Kidney capillary endothelial cell (primary cell): ENCODE data around the gene TMEM200B.
"Not testable (repeated sequence)": the region's sequence is repeated elsewhere in the genome, so short reads cannot be mapped to it uniquely, and the experiment has no call there.

ENCODE experiments used
- DNase-seq: peaks from one replicate; pipeline ENCODE4 v3.0.0-alpha.2; 2018; ENCODE audit warnings: low spot score

Gene TMEM200B

GRCh38 chr1:29133861-29134694 lies 10.4 kb upstream of the TMEM200B start:
- DNase-seq = no peak

DNA sequence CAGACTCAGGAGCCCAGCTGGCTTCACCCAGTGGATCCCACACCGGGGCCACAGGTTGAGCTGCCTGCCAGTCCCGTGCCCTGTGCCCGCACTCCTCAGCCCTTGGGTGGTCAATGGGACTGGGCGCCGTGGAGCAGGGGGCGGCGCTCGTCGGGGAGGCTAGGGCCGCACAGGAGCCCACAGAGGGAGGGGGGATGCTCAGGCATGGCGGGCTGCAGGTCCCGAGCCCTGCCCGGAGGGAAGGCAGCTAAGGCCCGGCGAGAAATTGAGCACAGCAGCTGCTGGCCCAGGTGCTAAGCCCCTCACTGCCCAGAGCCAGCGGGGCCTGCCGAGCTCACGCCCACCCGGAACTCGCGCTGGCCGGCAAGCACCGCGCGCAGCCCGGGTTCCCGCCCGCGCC lies 7.4 kb upstream of the TMEM200B start:
- not testable (repeated sequence) for DNase-seq

GRCh38 chr1:29129916-29130315 lies 6.2 kb upstream of the TMEM200B start:
- DNase-seq = no peak

- DNase-seq = no peak
Measured at GRCh38 chr1:29128739-29129138, 5.0 kb upstream of the TMEM200B start.

DNA sequence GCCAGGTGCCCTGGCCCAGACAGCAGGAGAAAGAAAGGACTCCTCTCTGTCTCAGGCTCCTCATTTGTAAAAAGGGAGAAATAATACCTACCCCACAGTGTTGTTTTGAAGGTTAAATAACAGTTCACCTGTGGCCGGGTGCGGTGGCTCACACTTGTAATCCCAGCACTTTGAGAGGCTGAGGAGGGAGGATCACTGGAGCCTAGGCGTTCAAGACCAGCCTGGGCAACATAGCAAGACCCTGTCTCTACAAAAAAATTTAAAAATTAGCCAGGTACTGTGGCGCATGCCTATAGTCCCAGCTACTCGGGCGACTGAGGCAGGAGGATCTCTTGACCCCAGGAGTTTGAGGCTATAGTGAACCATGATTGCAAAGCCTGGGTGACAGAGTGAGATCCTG lies 2.5 kb upstream of the TMEM200B start:
- DNase-seq = no peak

GRCh38 chr1:29125788-29126187 lies 2.1 kb upstream of the TMEM200B start:
- DNase-seq = no peak

DNA sequence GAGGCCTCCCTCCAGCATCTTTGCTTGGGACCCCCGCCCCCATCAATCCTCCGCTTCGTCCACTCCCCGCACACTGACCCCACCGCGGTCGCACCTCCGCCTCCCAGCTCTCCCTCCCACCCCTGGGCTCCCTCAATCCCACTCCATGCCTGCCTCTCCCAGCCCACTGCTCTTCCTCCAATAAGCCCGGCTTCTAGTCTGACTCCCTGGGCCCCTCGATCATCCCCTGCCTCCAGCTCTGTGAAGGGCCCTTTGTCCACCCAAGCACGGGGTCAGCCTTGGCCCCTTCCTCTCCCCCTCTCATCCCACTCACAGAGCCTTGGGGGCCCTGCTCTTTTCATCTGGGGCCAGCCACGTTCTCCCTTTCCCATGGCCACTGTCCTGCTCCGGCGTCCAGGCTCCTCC lies 1.5 kb upstream of the TMEM200B start:
- DNase-seq = no peak

- DNase-seq = peak; percentile 20
Measured at GRCh38 chr1:29124366-29125236, 898 bp upstream of the TMEM200B start.

DNA sequence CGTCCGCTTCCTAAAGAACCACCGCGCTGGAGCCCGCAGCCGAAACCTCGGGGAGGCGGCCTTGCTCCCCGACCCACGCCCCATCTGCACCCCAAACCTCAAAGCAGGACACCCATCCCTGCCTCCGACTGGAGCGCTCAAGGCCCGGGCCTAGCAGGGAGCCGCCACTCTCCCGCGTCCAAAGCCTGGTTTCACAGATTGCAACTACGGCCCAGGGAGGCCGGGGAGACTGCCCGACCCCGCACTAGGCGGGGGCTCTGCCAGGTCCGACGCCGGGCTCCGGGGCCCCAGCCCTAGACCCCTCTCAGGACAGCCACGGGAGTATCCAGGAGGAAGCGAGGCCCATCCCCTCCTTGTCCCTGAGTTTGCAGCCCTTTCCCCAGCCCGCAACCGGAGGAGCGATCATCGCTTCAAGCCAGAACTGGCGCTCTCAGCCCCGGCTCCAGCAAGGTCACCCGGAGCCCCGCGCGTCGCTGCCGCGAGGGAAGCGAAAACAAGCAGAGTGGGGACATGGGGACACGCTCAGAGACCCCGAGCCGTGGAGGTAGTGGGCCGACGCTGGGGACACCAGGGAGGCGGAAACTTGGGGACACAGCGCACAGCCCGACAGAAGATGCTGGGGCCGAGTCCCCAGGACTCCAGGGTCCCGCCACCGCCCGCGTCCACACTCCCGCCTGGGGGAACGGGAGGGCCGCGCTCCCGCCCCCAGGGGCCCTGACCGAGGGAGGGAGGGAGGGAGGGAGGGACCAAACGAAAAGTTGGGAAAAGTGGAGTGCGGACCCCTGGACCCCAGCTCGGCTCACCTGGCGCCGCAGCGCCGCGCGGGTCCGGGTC lies 433 bp downstream of the TMEM200B start:
- no peak for DNase-seq

DNA sequence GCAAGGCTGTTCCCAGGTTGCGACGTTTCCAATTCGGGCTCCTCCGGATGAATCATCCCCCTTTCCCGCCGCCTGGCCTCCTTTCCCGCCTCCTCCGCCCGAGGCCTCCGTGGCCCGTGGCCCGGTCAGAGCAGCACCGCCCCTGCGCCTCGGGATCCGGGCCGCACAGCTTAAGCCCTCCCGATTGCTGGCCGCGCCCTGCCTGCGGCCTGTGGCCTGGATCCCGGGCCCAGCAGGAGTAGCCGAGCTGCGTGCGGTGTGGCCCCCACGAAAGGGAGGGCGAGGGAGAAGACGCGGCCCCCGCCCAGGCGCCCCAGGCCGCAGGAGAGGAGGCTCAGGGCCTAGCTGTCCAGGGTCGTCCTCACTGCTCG lies 1.0 kb downstream of the TMEM200B start:
- DNase-seq = no peak

GRCh38 chr1:29121936-29122681 lies 1.6 kb downstream of the TMEM200B start:
- DNase-seq = no peak

DNA sequence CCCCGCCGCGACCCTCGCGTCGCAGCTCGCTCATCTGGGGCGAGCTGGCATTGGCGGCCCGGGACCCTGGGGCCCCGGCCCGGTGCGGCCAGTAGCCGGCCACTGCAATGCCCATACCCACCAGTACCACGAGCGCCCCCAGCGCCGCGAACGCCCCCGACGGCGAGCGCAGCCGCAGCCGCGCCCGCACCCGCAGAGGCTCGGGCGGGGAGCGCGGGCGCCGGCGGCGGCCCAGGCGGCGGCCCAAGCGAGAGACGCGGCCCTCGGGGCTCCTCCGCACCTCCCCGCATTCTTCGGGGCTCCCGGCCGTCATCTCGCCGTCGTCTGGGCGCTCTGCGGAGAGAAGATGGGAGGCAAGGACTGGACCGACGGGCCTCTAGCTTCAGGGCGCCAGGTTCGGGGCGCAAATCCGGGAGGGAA lies 2.2 kb downstream of the TMEM200B start:
- DNase-seq = no peak

DNA sequence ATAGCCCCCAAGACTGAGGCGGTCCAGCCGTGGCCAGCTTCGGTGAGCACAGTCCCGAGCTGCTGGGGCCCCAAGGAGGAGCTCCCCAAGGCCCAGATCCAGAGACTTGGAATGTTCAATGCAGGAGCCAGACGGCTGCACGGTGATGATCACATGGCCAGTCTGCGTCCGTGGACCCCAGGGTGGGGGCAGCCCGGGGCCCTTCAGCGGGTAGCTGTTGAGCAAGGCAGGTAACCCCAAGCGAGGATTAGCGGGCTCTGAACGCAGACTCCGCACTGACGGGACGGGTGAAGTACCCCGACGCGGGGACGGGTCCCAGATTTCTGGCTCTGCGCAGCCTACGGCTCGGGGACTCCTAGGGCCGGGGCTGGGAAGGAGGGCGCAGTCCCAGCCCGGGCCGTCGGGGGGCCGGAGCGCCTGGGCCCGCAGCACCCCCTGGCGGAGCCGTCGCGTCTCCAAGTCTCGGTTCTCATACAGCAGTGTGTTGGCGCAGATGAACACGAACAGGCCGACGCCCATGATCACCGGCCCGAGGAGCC lies 2.7 kb downstream of the TMEM200B start:
- DNase-seq = peak; percentile 25

GRCh38 chr1:29120367-29120766 lies 3.3 kb downstream of the TMEM200B start:
- no peak for DNase-seq

DNA sequence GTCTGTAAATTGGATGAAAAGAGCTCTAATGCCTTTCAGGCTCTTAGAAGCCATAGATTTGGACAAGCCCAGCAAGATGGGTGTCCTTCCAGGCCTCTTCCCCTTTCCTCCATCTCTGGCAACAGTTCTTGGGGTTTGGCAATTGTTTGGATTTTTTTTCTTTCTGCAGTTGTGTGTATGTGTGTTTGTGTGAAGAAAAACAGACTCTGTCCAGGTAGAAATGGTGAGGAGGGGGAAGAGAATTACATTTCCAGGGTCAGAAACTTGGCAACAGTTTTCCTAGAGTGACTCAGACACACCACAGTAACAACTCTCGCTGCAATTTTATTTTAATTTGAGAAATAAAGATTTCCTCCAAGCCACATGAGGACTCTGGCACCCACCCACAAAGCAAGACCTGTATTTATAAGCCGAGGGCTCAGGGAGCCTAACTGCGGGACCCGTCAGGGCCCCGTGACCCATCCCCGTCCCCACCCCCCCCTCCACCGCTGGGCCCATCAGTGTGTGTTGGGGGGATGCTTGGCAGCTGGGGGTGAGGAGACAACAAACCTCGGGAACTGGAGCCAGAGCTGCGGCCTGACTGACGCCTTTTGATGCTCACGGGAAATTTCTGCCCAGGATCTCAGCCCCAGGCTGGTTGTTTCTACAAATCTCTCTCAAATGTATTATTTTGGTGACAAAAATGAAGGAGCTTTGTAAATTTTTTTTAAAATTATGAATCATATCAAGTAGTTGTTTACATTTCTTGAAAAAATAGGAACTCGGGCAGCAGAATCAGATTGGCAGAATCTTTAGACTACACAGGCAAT lies 4.4 kb downstream of the TMEM200B start:
- no peak for DNase-seq

DNA sequence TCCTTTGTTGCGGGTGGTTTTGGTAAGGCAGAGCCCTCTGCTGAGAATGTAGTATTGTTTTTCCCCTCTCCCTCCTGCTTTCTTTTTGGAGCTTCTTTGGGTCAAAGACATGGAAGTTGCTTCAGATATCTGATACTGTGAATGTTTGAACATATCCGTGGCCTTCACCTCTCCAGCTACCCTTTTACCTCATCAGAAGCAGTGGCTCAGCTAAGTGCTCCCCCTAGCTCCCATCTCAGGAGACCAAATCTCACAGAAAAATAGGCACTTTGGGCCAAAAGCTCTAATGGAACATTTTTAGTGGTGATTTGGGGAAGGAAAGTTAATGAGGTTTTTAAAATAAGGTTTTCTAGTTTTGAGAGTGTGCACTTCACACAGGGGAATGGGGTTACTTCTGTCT lies 6.3 kb downstream of the TMEM200B start:
- no peak for DNase-seq

GRCh38 chr1:29114654-29115053 lies 9.0 kb downstream of the TMEM200B start:
- DNase-seq = no peak

GRCh38 chr1:29113413-29114117 lies 10.1 kb downstream of the TMEM200B start:
- no peak for DNase-seq

DNA sequence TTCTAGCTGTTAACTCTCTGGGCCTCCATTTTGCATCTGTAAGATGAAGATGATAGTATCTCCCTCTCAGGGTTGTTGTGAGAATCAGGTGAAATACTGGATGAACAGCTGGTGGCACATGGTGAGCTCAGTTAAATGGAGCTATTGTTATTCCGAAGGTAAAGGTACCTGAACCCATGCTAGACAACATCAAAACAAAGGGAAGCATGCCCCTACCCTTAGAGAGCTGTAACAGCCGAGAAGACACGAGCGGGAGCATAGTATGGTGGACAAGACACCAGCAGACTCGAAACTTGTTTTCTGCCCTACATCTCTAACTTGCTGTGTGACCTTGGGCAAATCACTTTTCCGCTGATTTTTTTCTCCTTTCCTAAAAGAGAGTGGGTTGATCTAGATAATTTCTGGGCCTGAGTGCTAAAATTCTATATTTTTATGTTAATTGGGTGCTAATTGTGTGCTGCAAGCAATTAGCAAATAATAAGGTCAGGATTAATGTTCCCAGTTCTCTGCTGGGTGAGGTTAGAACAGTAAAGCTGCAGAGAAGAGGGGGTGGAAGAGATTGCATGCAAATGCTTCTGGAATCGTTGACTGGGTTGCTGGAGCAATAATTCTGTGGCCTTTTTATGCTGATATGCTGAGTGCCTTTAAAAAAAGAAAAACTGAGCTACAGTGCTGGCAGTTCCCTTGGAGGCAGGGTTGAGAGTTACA lies 10.8 kb downstream of the TMEM200B start:
- DNase-seq = no peak
